ENCODE measurements around the gene CCR7.
A peak's percentile ranks its signal among the peaks of the same experiment; 100 is the strongest.

CCR7 gene

GRCh38 chr17:40604327-40605080 lies 39.2 kb upstream of the CCR7 start:
- Histone ChIP-seq H3K4me3 (ENCODE audit: low read length) (no peak overlapping the region), H3K27me3 (ENCODE audit: control insufficient read depth, insufficient read depth, low read length) (no peaks in the 10 kb centered on the region), H3K27ac (ENCODE audit: low read depth, low read length) (no peak overlapping the region), H3K9ac (ENCODE audit: low read length) (no peak overlapping the region), H3K36me3 (ENCODE audit: control insufficient read depth, insufficient read depth, low read length) (no peaks in the 10 kb centered on the region), H3K4me1 (ENCODE audit: control insufficient read depth, insufficient read depth, low read length) (peaks cover 7% of the 10 kb centered on the region)

DNA sequence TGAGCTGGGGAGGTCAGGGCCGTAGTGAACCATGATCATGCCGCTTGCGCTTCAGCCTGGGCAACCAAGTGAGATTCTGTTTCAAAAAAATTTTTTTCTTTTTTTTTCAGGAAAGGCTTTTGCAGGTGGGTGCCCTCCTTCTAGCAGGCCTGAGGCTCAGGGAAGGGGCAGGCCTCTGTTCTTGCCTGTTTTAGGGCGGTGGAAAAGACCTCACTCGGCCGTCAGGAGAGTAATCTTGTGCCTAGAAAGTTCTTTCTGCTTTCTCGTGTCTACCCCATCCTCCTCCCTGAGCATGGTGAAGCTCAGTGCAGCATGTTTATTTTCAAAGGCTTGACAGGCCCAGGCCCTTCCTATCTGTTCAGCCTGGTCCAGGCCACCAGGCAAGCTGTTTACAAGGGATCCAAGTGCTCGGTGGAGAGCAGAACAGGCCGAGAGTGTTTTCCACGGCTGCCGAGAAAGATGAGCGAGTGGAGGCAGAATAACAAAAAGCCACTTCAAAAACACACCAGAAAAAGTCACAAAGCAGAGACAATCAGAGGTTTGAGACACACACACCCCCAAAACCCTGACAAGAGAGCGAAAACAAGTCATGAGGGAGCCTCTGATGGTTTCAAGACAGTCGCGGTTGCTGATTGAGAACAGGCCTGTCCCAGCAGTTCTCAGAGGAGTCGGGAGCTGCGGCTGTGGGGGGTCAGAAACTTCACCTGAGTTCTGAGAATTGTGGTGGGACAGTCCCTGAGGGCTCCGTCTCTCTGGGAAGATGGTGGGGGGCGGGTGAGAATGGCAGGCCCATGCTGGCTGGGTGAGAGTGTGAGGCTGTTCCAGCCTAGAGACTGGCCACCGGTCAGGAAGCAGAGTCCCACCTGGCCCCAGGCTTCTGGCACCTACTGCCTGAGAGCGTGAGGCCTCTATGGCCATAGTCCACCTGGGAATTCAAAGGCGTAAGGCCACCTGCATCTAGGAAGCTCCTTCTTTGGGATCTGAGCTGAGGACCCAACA lies 37.5 kb upstream of the CCR7 start:
- H3K36me3 ChIP-seq (ENCODE audit: control insufficient read depth, insufficient read depth, low read length) = no peaks in the 10 kb centered on the region
- peak overlapping the region; percentile 84 for H3K27ac ChIP-seq (ENCODE audit: low read depth, low read length)
- peak overlapping the region; percentile 16 for H3K9ac ChIP-seq (ENCODE audit: low read length)
- peaks cover 7% of the 10 kb centered on the region for H3K4me1 ChIP-seq (ENCODE audit: control insufficient read depth, insufficient read depth, low read length)
- H3K4me3 ChIP-seq (ENCODE audit: low read length) = no peak overlapping the region
- no peaks in the 10 kb centered on the region for H3K27me3 ChIP-seq (ENCODE audit: control insufficient read depth, insufficient read depth, low read length)

GRCh38 chr17:40600486-40601046 lies 35.3 kb upstream of the CCR7 start:
- Histone ChIP-seq H3K4me1 (ENCODE audit: control insufficient read depth, insufficient read depth, low read length) (peaks cover 7% of the 10 kb centered on the region), H3K27me3 (ENCODE audit: control insufficient read depth, insufficient read depth, low read length) (no peaks in the 10 kb centered on the region), H3K27ac (ENCODE audit: low read depth, low read length) (no peak overlapping the region), H3K9ac (ENCODE audit: low read length) (no peak overlapping the region), H3K36me3 (ENCODE audit: control insufficient read depth, insufficient read depth, low read length) (no peaks in the 10 kb centered on the region), H3K4me3 (ENCODE audit: low read length) (no peak overlapping the region)

DNA sequence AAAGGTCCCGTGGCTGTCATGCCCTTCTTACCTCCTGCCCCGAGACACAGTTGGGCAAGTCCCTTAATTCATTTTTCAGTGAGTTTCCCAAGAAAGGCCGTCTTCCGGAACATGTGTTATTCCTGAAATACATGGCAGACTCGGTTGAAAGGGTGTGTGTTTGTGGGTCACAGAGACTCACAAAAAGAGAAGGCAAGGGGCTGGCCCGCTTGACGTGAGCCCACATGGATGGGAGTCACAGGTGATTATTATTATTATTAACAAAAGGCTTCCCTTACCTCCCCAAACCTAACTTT lies 34.1 kb upstream of the CCR7 start:
- Histone ChIP-seq H3K27me3 (ENCODE audit: control insufficient read depth, insufficient read depth, low read length) (no peaks in the 10 kb centered on the region), H3K27ac (ENCODE audit: low read depth, low read length) (no peak overlapping the region), H3K4me3 (ENCODE audit: low read length) (no peak overlapping the region), H3K9ac (ENCODE audit: low read length) (no peak overlapping the region), H3K36me3 (ENCODE audit: control insufficient read depth, insufficient read depth, low read length) (no peaks in the 10 kb centered on the region), H3K4me1 (ENCODE audit: control insufficient read depth, insufficient read depth, low read length) (peaks cover 7% of the 10 kb centered on the region)

DNA sequence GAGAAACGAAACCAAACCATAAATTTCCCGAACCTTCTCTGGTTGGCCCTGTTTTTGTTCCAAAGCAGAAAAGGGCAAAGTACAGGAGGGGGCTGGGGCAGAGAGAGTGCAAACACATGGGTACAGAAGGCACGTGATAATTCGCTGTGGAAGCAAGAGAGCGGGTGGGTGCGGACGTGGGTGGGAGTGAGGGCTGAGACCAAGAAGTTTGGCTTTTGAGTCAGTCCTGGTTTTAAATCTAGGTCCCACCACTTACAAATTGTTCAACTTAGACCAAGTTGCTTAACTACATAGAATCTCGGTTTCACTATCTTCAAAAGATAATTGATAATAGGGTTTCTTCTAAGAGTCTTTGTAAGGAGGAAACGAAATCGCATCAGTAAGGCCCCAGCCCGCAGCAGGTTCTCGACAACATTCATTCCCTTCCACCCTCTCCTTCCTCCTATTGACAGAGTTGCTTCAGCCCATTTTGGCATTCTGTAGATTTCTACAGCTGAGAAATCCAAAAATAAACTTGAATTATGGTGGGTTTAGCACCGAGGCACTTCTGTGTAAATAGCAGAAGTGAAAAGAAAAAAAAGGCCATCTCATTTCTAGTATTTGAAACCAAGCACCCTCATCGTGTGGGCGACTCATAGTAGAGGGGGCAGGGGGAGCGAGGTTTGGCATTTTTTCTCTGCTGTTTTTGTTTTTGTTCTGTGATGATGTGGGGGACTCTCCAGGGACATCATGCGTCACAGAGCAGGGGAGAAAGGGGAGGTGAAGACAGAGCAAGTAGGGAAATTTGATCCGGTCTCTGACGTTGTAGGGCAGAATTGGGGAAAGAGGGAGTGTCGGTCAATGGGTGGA lies 33.6 kb upstream of the CCR7 start:
- peaks cover 7% of the 10 kb centered on the region for H3K4me1 ChIP-seq (ENCODE audit: control insufficient read depth, insufficient read depth, low read length)
- no peak overlapping the region for H3K4me3 ChIP-seq (ENCODE audit: low read length)
- H3K27ac ChIP-seq (ENCODE audit: low read depth, low read length) = no peak overlapping the region
- no peaks in the 10 kb centered on the region for H3K36me3 ChIP-seq (ENCODE audit: control insufficient read depth, insufficient read depth, low read length)
- H3K27me3 ChIP-seq (ENCODE audit: control insufficient read depth, insufficient read depth, low read length) = no peaks in the 10 kb centered on the region
- no peak overlapping the region for H3K9ac ChIP-seq (ENCODE audit: low read length)

- no peak overlapping the region for H3K27ac ChIP-seq (ENCODE audit: low read depth, low read length)
- H3K27me3 ChIP-seq (ENCODE audit: control insufficient read depth, insufficient read depth, low read length) = no peaks in the 10 kb centered on the region
- H3K4me1 ChIP-seq (ENCODE audit: control insufficient read depth, insufficient read depth, low read length) = peaks cover 6% of the 10 kb centered on the region
- no peak overlapping the region for H3K4me3 ChIP-seq (ENCODE audit: low read length)
- no peaks in the 10 kb centered on the region for H3K36me3 ChIP-seq (ENCODE audit: control insufficient read depth, insufficient read depth, low read length)
- no peak overlapping the region for H3K9ac ChIP-seq (ENCODE audit: low read length)
Observed at GRCh38 chr17:40598301-40598618, 33.0 kb upstream of the CCR7 start.

DNA sequence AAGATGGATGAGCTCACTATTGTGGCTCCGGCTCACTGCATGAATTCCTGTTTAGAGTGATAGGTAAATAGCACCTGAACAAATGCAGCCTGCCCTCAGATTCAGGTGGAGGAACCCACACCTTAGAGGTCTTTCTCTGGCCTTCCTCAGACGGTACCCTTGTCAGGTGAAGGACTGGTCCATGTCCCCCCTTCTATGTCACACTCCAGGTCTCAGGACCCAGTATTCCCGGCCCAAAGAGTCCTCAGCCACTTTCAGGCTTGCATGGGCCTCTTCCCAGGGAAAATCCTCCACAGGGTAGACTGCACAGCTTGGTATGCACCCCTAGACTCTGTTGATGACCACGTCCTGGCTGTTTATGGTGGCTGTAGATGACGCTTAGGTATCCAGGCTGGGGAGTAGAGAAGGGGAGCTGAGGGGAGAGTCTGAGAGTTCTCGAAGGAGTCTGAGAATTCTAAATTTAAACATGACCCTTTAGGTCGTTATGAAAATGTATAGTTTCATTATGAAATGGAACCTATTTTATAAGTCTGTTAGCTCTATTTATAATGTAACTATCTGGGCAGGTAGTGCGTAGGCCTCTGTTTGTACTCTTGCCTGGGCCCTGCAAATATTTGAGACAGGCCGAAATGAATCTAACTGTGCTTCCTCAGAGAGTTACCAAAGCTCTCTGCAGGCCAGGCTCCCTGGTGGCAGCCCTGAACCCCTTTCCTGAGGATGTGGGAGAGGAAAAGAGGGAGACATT lies 32.5 kb upstream of the CCR7 start:
- no peaks in the 10 kb centered on the region for H3K36me3 ChIP-seq (ENCODE audit: control insufficient read depth, insufficient read depth, low read length)
- H3K4me1 ChIP-seq (ENCODE audit: control insufficient read depth, insufficient read depth, low read length) = peaks cover under 1% of the 10 kb centered on the region
- H3K4me3 ChIP-seq (ENCODE audit: low read length) = no peak overlapping the region
- H3K27me3 ChIP-seq (ENCODE audit: control insufficient read depth, insufficient read depth, low read length) = no peaks in the 10 kb centered on the region
- H3K27ac ChIP-seq (ENCODE audit: low read depth, low read length) = no peak overlapping the region
- no peak overlapping the region for H3K9ac ChIP-seq (ENCODE audit: low read length)

- Histone ChIP-seq H3K9ac (ENCODE audit: low read length) (no peak overlapping the region), H3K27ac (ENCODE audit: low read depth, low read length) (no peak overlapping the region), H3K27me3 (ENCODE audit: control insufficient read depth, insufficient read depth, low read length) (no peaks in the 10 kb centered on the region), H3K36me3 (ENCODE audit: control insufficient read depth, insufficient read depth, low read length) (no peaks in the 10 kb centered on the region), H3K4me3 (ENCODE audit: low read length) (no peak overlapping the region), H3K4me1 (ENCODE audit: control insufficient read depth, insufficient read depth, low read length) (no peaks in the 10 kb centered on the region)
Observed at GRCh38 chr17:40597156-40597555, 31.9 kb upstream of the CCR7 start.

GRCh38 chr17:40596261-40596919 lies 31.1 kb upstream of the CCR7 start:
- no peak overlapping the region for H3K9ac ChIP-seq (ENCODE audit: low read length)
- no peaks in the 10 kb centered on the region for H3K4me1 ChIP-seq (ENCODE audit: control insufficient read depth, insufficient read depth, low read length)
- H3K27ac ChIP-seq (ENCODE audit: low read depth, low read length) = no peak overlapping the region
- no peaks in the 10 kb centered on the region for H3K27me3 ChIP-seq (ENCODE audit: control insufficient read depth, insufficient read depth, low read length)
- no peaks in the 10 kb centered on the region for H3K36me3 ChIP-seq (ENCODE audit: control insufficient read depth, insufficient read depth, low read length)
- H3K4me3 ChIP-seq (ENCODE audit: low read length) = no peak overlapping the region

DNA sequence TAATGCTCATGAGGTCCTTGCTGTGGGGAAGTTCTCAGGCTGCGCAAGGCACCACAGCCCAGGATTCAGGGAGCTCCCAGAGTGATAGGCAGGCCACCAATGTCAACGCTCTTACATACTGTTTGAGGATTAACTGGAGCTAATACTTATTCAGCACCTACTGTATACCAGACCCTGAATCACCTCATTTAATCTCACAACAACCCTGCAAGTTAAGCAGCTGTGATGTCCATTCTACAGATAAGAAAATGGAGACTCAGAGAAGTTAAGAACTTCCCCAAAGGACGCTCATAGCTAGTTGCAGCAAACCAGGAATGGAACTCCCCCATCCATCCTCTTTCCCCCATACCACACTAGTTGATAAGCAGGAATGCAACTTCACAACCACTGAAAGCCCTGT lies 25.5 kb upstream of the CCR7 start:
- Histone ChIP-seq H3K27me3 (ENCODE audit: control insufficient read depth, insufficient read depth, low read length) (no peaks in the 10 kb centered on the region), H3K27ac (ENCODE audit: low read depth, low read length) (no peak overlapping the region), H3K9ac (ENCODE audit: low read length) (no peak overlapping the region), H3K4me3 (ENCODE audit: low read length) (peak overlapping the region; percentile 6), H3K4me1 (ENCODE audit: control insufficient read depth, insufficient read depth, low read length) (no peaks in the 10 kb centered on the region), H3K36me3 (ENCODE audit: control insufficient read depth, insufficient read depth, low read length) (no peaks in the 10 kb centered on the region)

DNA sequence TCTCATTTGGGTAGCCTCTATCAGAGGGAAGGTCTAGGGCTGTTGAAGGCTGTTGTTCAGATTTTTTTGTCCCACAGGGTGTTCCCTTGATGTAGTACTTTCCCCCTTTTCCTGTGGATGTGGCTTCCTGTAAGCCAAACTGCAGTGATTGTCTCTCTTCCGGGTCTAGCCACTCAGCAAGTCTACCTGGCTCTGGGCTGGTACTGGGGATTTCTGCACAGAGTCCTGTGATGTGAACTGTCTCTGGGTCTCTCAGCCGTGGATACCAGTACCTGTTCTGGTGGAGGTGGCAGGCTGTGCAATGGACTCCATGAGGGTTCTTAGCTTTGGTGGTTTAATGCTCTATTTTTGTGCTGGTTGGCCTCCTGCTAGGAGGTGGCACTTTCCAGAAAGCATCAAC lies 23.3 kb upstream of the CCR7 start:
- Histone ChIP-seq H3K4me3 (ENCODE audit: low read length) (no peak overlapping the region), H3K36me3 (ENCODE audit: control insufficient read depth, insufficient read depth, low read length) (no peaks in the 10 kb centered on the region), H3K9ac (ENCODE audit: low read length) (no peak overlapping the region), H3K27me3 (ENCODE audit: control insufficient read depth, insufficient read depth, low read length) (no peaks in the 10 kb centered on the region), H3K4me1 (ENCODE audit: control insufficient read depth, insufficient read depth, low read length) (no peaks in the 10 kb centered on the region), H3K27ac (ENCODE audit: low read depth, low read length) (no peak overlapping the region)
